K562 treated with DMSO at 1 percent for 48 hours (cell line): ENCODE results near the gene CENPP. TPM values are rescaled to one million over a fixed set of nuclear protein-coding genes. Genes with fewer than 3 reads are reported as not detected.

ENCODE experiments used
- total RNA-seq: library from RNA; unstranded; fragments of 300-600 nt; gene quantifications from 2 replicates; pipeline ENCODE4 v1.2.3, GENCODE V29; 2022; ENCODE audit warnings: low replicate concordance; ENCODE audit errors: extremely low read depth

Gene CENPP
- not detected in 2 replicates for total RNA-seq

DNA sequence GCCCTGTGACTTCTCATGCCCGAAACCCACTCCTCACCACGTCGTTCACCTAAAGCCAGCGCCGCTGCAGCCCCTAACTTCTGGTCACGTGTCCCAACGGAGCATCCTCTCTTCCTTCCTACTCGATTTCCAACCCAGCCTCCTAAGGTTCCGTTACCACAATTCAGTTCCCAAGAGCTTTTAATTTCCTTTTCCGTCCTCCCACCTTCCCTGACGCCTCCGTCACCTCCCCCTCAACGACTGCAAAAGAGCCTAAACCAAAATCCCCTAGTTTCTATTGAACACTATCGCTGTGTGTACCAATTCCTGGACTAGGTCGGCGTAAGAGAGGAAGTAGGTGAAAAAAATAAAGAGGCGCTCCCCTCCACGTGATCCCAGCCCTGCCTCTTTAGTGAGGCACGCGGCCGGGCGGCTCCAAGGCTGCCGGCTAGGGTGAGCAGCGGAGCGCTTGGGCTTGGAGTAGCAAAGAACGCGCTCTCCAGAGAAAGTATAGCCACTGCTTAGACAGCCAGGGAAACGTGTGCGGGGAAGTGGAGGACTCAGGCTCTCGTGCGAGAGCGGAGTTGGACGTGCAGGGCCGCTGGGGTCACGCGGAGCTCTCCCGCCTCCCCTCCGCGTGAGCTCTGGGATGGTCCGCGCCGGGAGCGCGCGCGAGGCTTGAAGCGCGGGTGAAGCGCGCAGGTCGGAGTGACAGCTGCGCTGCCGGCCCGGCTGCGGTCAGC is at the start of gene CENPP, which contains the start of gene NOL8:
Gene CENPP (plus strand): TSS at position 685 of the 722 bp plus-strand sequence.
Gene NOL8 (minus strand): TSS at position 82 of the 722 bp plus-strand sequence. CDS start 1,189 bp downstream, outside the sequence.

DNA sequence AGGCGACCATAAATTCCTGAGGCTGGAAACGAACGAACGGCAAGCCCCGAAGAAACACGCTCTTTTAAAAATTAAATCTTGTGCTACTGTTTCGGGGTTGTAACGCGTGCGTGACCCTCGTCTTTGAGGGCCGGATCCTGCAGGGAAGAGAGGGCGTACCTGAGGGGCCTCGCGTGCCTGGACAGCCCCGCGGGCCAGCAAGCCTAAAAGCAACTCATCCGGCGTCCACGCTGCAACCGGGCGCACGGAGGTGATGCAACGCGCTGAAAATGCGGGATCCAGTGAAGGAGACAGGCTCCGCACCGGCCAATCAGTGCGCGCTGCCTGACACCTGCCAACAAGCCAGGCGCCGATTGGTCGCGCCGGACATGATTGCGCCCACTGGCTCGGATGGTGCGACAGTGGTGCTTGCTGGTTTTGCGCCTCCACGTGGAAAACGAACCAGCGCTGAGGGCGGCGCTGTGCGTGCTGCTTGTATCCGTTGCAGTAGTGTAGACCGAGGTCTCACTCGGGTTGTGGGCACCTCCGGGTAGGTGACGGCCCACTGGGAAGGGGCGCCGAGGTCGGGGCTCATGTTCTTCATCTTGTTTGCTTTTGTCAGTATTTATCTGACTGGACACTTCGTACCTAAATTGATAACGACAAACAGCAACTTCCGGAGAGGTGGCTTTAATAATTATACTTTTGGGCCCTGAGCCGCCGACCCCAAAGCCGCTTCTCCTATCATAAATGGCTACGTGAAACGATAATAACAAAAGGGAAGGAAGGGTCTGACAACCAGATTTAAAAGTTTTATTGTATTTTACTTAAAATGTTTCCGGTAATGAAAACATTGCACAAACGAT is 32.1 kb upstream of the CENPP start, which contains the start of gene IARS1:
Gene IARS1 (minus strand): TSS at position 246 of the 845 bp plus-strand sequence. CDS start 4,278 bp downstream, outside the sequence.

GRCh38 chr9:92404042-92404836 is 78.5 kb downstream of the CENPP start, which contains the start of gene OGN:
Gene OGN, minus strand, starts transcription at chr9:92404578. Its CDS starts 1,171 bp downstream, at chr9:92403407.

GRCh38 chr9:92424340-92424739 is 98.6 kb downstream of the CENPP start, which contains the start of gene OMD:
Gene OMD, minus strand, starts transcription at chr9:92424471. Its CDS starts 6,913 bp downstream, at chr9:92417558.

GRCh38 chr9:92482329-92482728 is 156.6 kb downstream of the CENPP start, which contains the start of gene ASPN:
Gene ASPN, minus strand, starts transcription at chr9:92482506.

GRCh38 chr9:92535940-92536850 is 210.4 kb downstream of the CENPP start, which contains the start of gene ECM2:
Gene ECM2, minus strand, starts transcription at chr9:92535990. Its CDS starts 13,124 bp downstream, at chr9:92522866.

Other genes starting within 250 kb of the CENPP start
- gene SPTLC1, start 210.5 kb upstream of the CENPP start, total RNA-seq: not detected in 2 replicates
- 130 TPM in 1 of 2 replicates, not detected in the other for gene IARS1, start 32.3 kb upstream of the CENPP start, total RNA-seq
- not detected in 2 replicates for gene NOL8, start 603 bp upstream of the CENPP start, total RNA-seq
- not detected in 2 replicates for gene OGN, start 78.6 kb downstream of the CENPP start, total RNA-seq
- gene OMD, start 98.5 kb downstream of the CENPP start, total RNA-seq: not detected in 2 replicates
- gene ASPN, start 156.6 kb downstream of the CENPP start, total RNA-seq: not detected in 2 replicates
- not detected in 2 replicates for gene ECM2, start 210.0 kb downstream of the CENPP start, total RNA-seq